ENCODE data around the gene IL1RL2.
A peak's percentile ranks its signal among the peaks of the same experiment; 100 is the strongest.

IL1RL2 gene

GRCh38 chr2:102271844-102272243 is 85.0 kb downstream of the IL1RL2 start:
- Histone ChIP-seq H4K20me1 (ENCODE audit: insufficient read depth, low read length, poor library complexity, severe bottlenecking) (no peaks in the 10 kb centered on the region), H3K27me3 (ENCODE audit: insufficient read depth, low read length, poor library complexity, severe bottlenecking) (no peaks in the 10 kb centered on the region), H3K9ac (ENCODE audit: low read depth, low read length, poor library complexity, severe bottlenecking) (no peak overlapping the region), H3F3A (ENCODE audit: low read depth) (no peaks in the 10 kb centered on the region), H3K36me3 (ENCODE audit: insufficient read depth, low read length) (no peaks in the 10 kb centered on the region), H3K79me2 (ENCODE audit: insufficient read depth, low read length) (no peaks in the 10 kb centered on the region), H3K9me3 (ENCODE audit: insufficient read depth, low read depth, low read length) (no peaks in the 10 kb centered on the region), H3K4me1 (ENCODE audit: insufficient read depth, low read length, poor library complexity, severe bottlenecking) (peaks cover 6% of the 10 kb centered on the region), H2AFZ (ENCODE audit: low read length) (peak overlapping the region; percentile 89), H3K4me2 (ENCODE audit: low read depth, low read length, poor library complexity, severe bottlenecking) (peak overlapping the region; percentile 63), H3K9me2 (replicated peaks; ENCODE audit: low read depth, low read length) (no peaks in the 10 kb centered on the region), H3K4me3 (ENCODE audit: low read length, poor library complexity, severe bottlenecking) (peak overlapping the region; percentile 46)
- no peak for TF ChIP-seq EZH2phosphoT487 (IDR thresholded peaks at IDR 0.05; ENCODE audit: borderline replicate concordance)
- peak; percentile 67 for TF ChIP-seq CTCF (conservative IDR thresholded peaks at IDR 0.05; ENCODE audit: low read length)

DNA sequence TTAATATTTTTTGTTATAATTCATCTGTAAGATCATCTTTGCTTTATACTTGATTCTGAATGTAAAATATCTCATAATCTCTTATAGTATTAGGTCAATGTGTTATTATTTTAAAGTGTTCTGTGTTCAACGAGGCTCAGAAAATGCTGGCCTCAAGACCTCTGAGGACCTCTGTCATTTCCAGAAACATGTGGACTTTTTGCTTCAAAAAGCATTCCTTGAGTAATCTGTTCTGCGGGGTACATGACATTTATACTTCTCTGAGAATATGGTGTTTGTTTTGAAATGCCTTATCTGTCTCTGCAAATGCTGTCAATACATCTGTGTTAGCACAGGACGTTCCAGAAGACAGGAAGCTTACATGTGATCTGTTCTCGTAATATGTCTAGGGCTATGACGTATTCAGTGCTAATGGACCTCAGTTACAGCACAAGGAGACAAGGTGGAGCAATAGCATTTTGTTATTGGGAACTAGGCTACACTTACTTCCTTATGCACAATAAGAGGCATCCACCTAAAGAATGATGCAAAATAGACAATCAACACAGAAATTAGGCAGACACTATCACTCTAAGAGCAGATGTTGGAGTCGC is 86.9 kb downstream of the IL1RL2 start:
- H3K4me2 ChIP-seq (ENCODE audit: low read depth, low read length, poor library complexity, severe bottlenecking) = no peak overlapping the region
- no peaks in the 10 kb centered on the region for H3K9me3 ChIP-seq (ENCODE audit: insufficient read depth, low read depth, low read length)
- H4K20me1 ChIP-seq (ENCODE audit: insufficient read depth, low read length, poor library complexity, severe bottlenecking) = no peaks in the 10 kb centered on the region
- no peak overlapping the region for H2AFZ ChIP-seq (ENCODE audit: low read length)
- H3K9me2 ChIP-seq (replicated peaks; ENCODE audit: low read depth, low read length) = no peaks in the 10 kb centered on the region
- H3K36me3 ChIP-seq (ENCODE audit: insufficient read depth, low read length) = no peaks in the 10 kb centered on the region
- H3K27me3 ChIP-seq (ENCODE audit: insufficient read depth, low read length, poor library complexity, severe bottlenecking) = no peaks in the 10 kb centered on the region
- peaks cover 6% of the 10 kb centered on the region for H3K4me1 ChIP-seq (ENCODE audit: insufficient read depth, low read length, poor library complexity, severe bottlenecking)
- no peak overlapping the region for H3K4me3 ChIP-seq (ENCODE audit: low read length, poor library complexity, severe bottlenecking)
- TF ChIP-seq EZH2phosphoT487 (IDR thresholded peaks at IDR 0.05; ENCODE audit: borderline replicate concordance) = no peak
- TF ChIP-seq CTCF (conservative IDR thresholded peaks at IDR 0.05; ENCODE audit: low read length) = no peak
- no peaks in the 10 kb centered on the region for H3F3A ChIP-seq (ENCODE audit: low read depth)
- no peak overlapping the region for H3K9ac ChIP-seq (ENCODE audit: low read depth, low read length, poor library complexity, severe bottlenecking)
- no peaks in the 10 kb centered on the region for H3K79me2 ChIP-seq (ENCODE audit: insufficient read depth, low read length)

GRCh38 chr2:102276549-102277201 is 89.9 kb downstream of the IL1RL2 start:
- no peaks in the 10 kb centered on the region for H3K9me3 ChIP-seq (ENCODE audit: insufficient read depth, low read depth, low read length)
- H3K36me3 ChIP-seq (ENCODE audit: insufficient read depth, low read length) = no peaks in the 10 kb centered on the region
- H3K27me3 ChIP-seq (ENCODE audit: insufficient read depth, low read length, poor library complexity, severe bottlenecking) = no peaks in the 10 kb centered on the region
- H4K20me1 ChIP-seq (ENCODE audit: insufficient read depth, low read length, poor library complexity, severe bottlenecking) = no peaks in the 10 kb centered on the region
- H3K9me2 ChIP-seq (replicated peaks; ENCODE audit: low read depth, low read length) = no peaks in the 10 kb centered on the region
- H3F3A ChIP-seq (ENCODE audit: low read depth) = no peaks in the 10 kb centered on the region
- H3K4me1 ChIP-seq (ENCODE audit: insufficient read depth, low read length, poor library complexity, severe bottlenecking) = peaks cover 4% of the 10 kb centered on the region
- no peak overlapping the region for H3K4me2 ChIP-seq (ENCODE audit: low read depth, low read length, poor library complexity, severe bottlenecking)
- H3K4me3 ChIP-seq (ENCODE audit: low read length, poor library complexity, severe bottlenecking) = no peak overlapping the region
- no peaks in the 10 kb centered on the region for H3K79me2 ChIP-seq (ENCODE audit: insufficient read depth, low read length)
- TF ChIP-seq EZH2phosphoT487 (IDR thresholded peaks at IDR 0.05; ENCODE audit: borderline replicate concordance) (no peak), CTCF (conservative IDR thresholded peaks at IDR 0.05; ENCODE audit: low read length) (no peak)
- no peak overlapping the region for H3K9ac ChIP-seq (ENCODE audit: low read depth, low read length, poor library complexity, severe bottlenecking)
- no peak overlapping the region for H2AFZ ChIP-seq (ENCODE audit: low read length)

Measured in Loucy (cell line).